Psoas muscle (tissue), 8 donors: ENCODE results near the gene CDKN2A. TPM values are rescaled to one million over a fixed set of nuclear protein-coding genes. Genes with fewer than 3 reads are reported as not detected.

Experiments
- ATAC-seq, 4 donors: fragments of 200-7000 bp; cut with Tn5 transposase; one replicate each; pipeline ENCODE4 v1.9.1; 2020; ENCODE audit warnings: moderate library complexity in 3 of 4, mild to moderate bottlenecking in 2 of 4
- DNase-seq, 2 donors: peaks; one replicate each; pipeline ENCODE4 v3.0.0-alpha.2; 2020
- H3K27ac ChIP-seq: fragments of 200-600 bp; one replicate; pipeline ENCODE4 v1.8.0; 2022
- H3K27me3 ChIP-seq, 3 donors: fragments of 200-600 bp in 1 of 3; one replicate each; pipeline versions ENCODE4 v1.6.1 to v1.8.0; 2013 to 2022; ENCODE audit warnings: low read length in 2 of 3, mild to moderate bottlenecking in 2 of 3, moderate library complexity in 1 of 3; ENCODE audit not compliant: insufficient read depth in 3 of 3
- H3K36me3 ChIP-seq, 2 donors: fragments of 200-600 bp in 1 of 2; one replicate each; pipeline versions ENCODE4 v1.6.1 to v1.8.0; 2013 to 2022; ENCODE audit warnings: low read depth in 1 of 2, mild to moderate bottlenecking in 1 of 2, moderate library complexity in 1 of 2; ENCODE audit not compliant: insufficient read depth in 1 of 2
- H3K4me1 ChIP-seq: fragments of 200-600 bp; one replicate; pipeline ENCODE4 v1.8.0; 2022
- H3K4me3 ChIP-seq: fragments of 200-600 bp; one replicate; pipeline ENCODE4 v1.8.0; 2022; ENCODE audit warnings: mild to moderate bottlenecking
- H3K9me3 ChIP-seq: fragments of 200-600 bp; one replicate; pipeline ENCODE4 v1.8.0; 2022
- WGBS, 3 donors: extraction: QIAGEN DNeasy Blood & Tissue Kit; methylation state at CpG; one replicate each; pipeline versions ENCODE4 v1.1.6 to v1.1.7; 2013; 5-methylcytosine and 5-hydroxymethylcytosine counted together
- intact Hi-C, 2 donors: fragments of 100-400 bp; cut with DNase I; formaldehyde crosslinking; loops; one replicate each; pipeline versions ENCODE4 v1.11.0 to v1.14.2; 2022
- polyA plus RNA-seq, 3 donors: library from polyadenylated mRNA; stranded (reverse); fragments of 200-250 nt; gene quantifications; one replicate each; pipeline ENCODE4 v1.2.3, GENCODE V29; 2013
- total RNA-seq, 4 donors: library from RNA; stranded (reverse); fragmentation: NEBNext Ultra II Directional in 2 of 4; extraction: Animal tissue kit (Norgen Biotek cat#: 25700) in 2 of 4; gene quantifications; one replicate each; pipeline versions ENCODE4 v1.2.1 to v1.2.4, GENCODE V29; 2021 to 2023
- TF ChIP-seq, protein P1 (sequence below): fragments of 200-600 bp; IDR thresholded peaks from one replicate; pipeline ENCODE4 v1.8.0; 2022; ENCODE audit warnings: antibody characterized with exemption
- donor health status: healthy with polysubstance abuse.
- donor health status: DM: no; HTN: no; CAD: no; lungs with moderate emphysema.
- donor health status: Bipolar disorder and iron deficiency.
- donor health status: healthy.
- donor health status: DM: yes; HTN: yes; CAD: no.
- donor health status: DM: no; HTN: no; CAD: no.
- donor health status: DM: no; HTN: no; CAD: no.
- donor health status: DM: yes; HTN: yes; CAD: no.

CDKN2A gene
- total and polyA plus RNA-seq, 7 donors = 0.04 to 0.66 (median 0.32) TPM; not detected in 4

DNA sequence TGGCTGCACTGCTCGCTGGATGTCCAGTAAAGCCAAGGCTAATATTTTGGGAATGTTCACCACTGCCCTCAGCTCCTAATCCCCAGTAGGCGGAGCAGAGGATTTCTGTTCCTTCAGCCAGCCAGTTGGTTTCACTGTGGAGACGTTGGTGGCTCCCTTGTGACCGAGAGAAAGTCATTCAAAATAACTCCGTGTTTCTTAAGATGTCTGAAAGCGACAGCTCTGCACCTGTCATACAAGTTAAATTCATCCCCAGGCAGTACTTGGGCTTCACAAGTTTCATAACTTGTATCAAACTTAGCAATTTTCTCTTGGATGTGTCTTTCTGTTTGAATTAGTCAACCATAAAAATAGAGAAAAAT lies 15.3 kb upstream of the CDKN2A start:
- peaks cover 22% of the 10 kb centered on the region for H3K4me1 ChIP-seq
- peak overlapping the region; percentile 92 for H3K27ac ChIP-seq
- ATAC-seq (no peak), DNase-seq (no peak)
- WGBS, 3 donors = 2 to 4% (median 3%) methylated on average over 6 of the region's 6 CpGs
- H3K27me3 ChIP-seq = peaks cover 0 to 2% (median 0%) of the 10 kb centered on the region in 3 donors
- no peaks in the 10 kb centered on the region for H3K9me3 ChIP-seq
- intact Hi-C loops = loop anchor here in 1 of 2 donors (5.0 kb wide), 1 partner anchor 197 kb away; no protein-coding TSS in a partner anchor
- H3K36me3 ChIP-seq = no peaks in the 10 kb centered on the region
- TF ChIP-seq, protein P1, sequence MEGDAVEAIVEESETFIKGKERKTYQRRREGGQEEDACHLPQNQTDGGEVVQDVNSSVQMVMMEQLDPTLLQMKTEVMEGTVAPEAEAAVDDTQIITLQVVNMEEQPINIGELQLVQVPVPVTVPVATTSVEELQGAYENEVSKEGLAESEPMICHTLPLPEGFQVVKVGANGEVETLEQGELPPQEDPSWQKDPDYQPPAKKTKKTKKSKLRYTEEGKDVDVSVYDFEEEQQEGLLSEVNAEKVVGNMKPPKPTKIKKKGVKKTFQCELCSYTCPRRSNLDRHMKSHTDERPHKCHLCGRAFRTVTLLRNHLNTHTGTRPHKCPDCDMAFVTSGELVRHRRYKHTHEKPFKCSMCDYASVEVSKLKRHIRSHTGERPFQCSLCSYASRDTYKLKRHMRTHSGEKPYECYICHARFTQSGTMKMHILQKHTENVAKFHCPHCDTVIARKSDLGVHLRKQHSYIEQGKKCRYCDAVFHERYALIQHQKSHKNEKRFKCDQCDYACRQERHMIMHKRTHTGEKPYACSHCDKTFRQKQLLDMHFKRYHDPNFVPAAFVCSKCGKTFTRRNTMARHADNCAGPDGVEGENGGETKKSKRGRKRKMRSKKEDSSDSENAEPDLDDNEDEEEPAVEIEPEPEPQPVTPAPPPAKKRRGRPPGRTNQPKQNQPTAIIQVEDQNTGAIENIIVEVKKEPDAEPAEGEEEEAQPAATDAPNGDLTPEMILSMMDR = peak; percentile 4
- peak overlapping the region; percentile 88 for H3K4me3 ChIP-seq

DNA sequence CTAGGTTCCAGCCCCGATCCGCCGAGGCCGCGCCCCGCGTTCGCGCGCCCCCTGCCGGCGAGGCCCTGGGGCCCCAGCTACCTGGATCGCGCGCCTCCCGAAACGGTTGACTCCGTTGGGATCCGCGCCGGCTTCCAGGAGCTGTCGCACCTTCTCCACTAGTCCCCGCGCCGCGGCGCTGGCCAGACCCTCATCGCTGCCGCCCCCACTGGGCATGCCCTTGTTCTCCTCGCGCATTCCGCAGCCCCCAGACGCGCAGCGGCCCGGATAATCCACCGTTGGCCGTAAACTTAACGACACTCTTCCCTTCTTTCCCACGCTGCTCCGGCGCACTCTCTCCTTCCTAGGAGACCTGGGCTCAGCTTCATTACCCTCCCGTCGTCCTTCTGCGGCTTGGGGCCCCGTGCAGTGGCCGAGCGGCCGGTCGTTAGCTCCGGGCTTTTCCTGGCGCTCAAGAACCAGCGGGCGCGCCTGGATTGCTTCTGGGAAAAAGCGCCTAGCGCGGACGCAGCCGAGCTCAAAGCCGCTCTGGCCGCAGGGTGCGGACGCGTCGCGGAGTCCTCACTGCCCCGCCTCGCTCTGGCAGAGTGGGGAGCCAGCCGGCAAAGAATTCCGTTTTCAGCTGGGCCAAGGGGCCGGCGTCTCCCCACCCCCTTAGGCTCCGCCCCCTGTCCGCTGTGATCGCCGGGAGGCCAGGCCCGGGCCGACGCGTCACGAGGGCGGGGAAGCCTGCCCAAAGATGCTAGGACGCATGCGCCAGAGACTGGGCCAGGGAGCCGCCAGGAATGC lies 14.7 kb upstream of the CDKN2A start, which contains the start of gene CDKN2B:
CDKN2B (minus strand) TSS at position 589 of the 789 bp plus-strand sequence; CDS start at position 237, 352 bp downstream.
- DNase-seq (peak; percentile 97 to 98), ATAC-seq (peak; percentile 96 to 97 (median 97))
- intact Hi-C loops = loop anchor here (1.0 to 5.0 kb wide), 2 partner anchors 195 to 197 kb away; no protein-coding TSS in a partner anchor
- Histone ChIP-seq H3K27ac (peak within 1 kb of the TSS; percentile 92), H3K4me1 (peaks cover 22% of the 10 kb centered on the region), H3K9me3 (no peaks in the 10 kb centered on the region), H3K4me3 (peak within 1 kb of the TSS; percentile 88), H3K36me3 (no peaks in the 10 kb centered on the region), H3K27me3 (peaks cover 0 to 2% (median 0%) of the 10 kb centered on the region in 3 donors)
- TF ChIP-seq, protein P1 = peak; percentile 98
- WGBS, 3 donors = 0 to 1% (median 1%) methylated on average over 78 to 86 of the region's 86 CpGs

DNA sequence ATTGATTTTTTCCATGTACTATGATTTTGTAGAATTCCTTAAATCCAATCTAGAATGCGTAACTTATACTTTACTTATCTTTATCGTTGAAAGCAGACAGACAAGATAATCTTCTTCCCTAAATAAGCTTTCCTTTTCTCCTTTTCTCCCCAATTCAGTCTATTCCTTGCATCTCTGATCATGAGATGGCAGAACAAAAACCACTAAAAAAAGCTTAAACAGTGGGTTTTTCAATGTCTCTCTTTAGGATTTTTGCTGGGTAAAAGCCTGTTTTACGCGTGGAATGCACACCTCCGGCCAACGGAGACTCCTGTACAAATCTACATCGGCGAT lies 14.2 kb upstream of the CDKN2A start:
- DNase-seq (no peak), ATAC-seq (no peak)
- peak overlapping the region; percentile 92 for H3K27ac ChIP-seq
- peak overlapping the region; percentile 88 for H3K4me3 ChIP-seq
- TF ChIP-seq, protein P1 = no peak
- peaks cover 22% of the 10 kb centered on the region for H3K4me1 ChIP-seq
- WGBS, 3 donors = 5 to 6% (median 6%) methylated on average over 8 of the region's 8 CpGs
- no peaks in the 10 kb centered on the region for H3K9me3 ChIP-seq
- peaks cover 0 to 2% (median 0%) of the 10 kb centered on the region in 3 donors for H3K27me3 ChIP-seq
- intact Hi-C loops = loop anchor here (1.0 to 5.0 kb wide), 2 partner anchors 194 to 196 kb away; no protein-coding TSS in a partner anchor
- no peaks in the 10 kb centered on the region for H3K36me3 ChIP-seq

DNA sequence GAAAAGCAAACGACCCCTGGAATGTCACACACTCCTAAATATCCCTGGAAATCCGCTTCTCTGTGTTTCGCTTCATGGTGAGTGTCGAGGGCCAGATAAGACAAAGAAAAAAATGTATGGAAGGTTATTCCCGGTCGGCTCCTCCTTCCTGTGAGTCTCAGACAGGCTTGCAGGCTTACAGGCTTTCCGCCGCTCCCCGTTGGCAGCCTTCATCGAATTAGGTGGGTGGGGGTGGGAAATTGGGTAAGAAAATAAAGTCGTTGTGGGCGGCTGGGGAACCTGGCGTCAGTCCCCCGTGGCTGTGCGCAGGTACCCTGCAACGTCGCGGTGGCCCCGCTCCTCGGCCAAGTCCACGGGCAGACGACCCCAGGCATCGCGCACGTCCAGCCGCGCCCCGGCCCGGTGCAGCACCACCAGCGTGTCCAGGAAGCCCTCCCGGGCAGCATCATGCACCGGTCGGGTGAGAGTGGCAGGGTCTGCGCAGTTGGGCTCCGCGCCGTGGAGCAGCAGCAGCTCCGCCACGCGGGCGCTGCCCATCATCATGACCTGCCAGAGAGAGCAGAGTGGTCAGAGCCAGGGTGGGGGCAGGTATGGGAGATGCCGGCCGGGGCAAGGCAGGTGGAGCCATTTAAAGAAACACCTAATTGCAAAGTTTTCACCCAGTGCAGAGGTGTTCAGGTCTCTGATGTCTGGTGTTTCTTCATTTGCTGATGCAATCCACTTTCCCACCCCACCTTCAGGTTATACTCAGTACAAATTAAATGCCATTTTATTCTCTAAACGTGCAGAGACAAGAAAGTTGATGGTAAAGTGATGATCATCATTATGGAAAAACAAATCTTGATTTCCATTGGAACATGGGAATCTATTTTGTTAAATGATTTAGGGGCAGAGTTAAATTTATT lies 11.8 kb upstream of the CDKN2A start:
- 22 to 45% (median 38%) methylated on average over 36 to 44 of the region's 44 CpGs for WGBS, 3 donors
- peaks cover 0 to 3% (median 2%) of the 10 kb centered on the region in 3 donors for H3K27me3 ChIP-seq
- TF ChIP-seq, protein P1 = no peak
- DNase-seq = no peak
- no peaks in the 10 kb centered on the region for H3K36me3 ChIP-seq
- H3K4me3 ChIP-seq = peak overlapping the region; percentile 88
- intact Hi-C loops = loop anchor here in 1 of 2 donors (5.0 kb wide), 1 partner anchor 194 kb away; no protein-coding TSS in a partner anchor
- ATAC-seq = no peak
- no peak overlapping the region for H3K27ac ChIP-seq
- H3K4me1 ChIP-seq = peaks cover 22% of the 10 kb centered on the region
- H3K9me3 ChIP-seq = no peaks in the 10 kb centered on the region
